Activated T-cell treated with anti-CD3 and anti-CD28 coated beads for 1 hour (primary cell): ENCODE measurements around the gene USB1.

Experiments
- DNase-seq: peaks from one replicate; pipeline ENCODE4 v3.0.0-alpha.2; 2020; ENCODE audit warnings: low read depth

USB1 gene

DNA sequence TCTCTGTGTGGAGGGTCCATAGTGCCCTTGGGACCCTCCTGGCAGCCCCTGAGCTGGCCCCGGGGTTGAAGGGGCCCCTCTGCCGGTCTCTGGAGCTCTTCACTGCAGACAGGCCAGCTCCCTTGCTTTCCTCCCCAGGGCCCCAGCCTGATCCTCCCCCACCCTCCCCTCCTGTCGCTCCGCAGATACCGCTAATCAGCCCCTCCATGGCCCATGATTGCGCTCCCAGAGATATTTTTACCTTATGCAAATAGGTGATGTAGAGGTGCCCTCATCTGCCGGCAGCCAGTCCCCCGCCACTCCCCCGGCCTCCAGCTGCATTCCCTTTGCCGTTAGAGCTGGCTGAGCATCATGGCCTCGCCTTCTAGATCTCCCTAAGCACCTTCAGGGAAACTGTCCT is 33.6 kb downstream of the USB1 start:
- DNase-seq: no peak

- no peak for DNase-seq
Measured at GRCh38 chr16:58035356-58036170, 34.4 kb downstream of the USB1 start.

- no peak for DNase-seq
Measured at GRCh38 chr16:58036943-58037342, 35.7 kb downstream of the USB1 start.

DNA sequence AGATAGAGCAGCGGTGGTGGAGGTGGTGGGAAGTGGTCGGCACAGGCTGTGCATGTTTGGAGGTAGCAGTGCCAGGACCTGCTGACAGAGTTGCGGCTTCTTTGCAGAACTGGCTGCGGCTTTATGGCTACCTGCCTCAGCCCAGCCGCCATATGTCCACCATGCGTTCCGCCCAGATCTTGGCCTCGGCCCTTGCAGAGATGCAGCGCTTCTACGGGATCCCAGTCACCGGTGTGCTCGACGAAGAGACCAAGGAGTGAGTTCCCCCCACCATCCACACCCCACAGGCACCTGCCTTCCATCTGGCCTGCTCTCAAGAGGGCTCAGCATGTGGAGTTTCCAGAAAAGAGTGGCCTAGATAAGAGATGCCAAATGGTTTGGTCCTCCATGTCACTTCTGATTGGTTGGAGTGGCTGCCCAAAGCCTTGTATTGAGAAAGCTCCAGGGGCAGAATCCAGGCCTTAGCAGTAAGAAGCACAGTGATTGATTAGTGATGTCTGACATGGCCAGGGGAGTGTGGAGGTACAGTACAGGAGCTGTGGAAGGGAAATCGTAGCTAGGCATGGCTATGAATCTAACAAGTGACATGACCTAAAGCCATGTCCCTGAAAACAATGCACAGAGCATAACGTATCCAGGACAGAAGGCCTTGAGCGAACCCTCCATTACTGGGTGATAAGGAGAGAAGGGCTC is 36.3 kb downstream of the USB1 start:
- DNase-seq: no peak

DNA sequence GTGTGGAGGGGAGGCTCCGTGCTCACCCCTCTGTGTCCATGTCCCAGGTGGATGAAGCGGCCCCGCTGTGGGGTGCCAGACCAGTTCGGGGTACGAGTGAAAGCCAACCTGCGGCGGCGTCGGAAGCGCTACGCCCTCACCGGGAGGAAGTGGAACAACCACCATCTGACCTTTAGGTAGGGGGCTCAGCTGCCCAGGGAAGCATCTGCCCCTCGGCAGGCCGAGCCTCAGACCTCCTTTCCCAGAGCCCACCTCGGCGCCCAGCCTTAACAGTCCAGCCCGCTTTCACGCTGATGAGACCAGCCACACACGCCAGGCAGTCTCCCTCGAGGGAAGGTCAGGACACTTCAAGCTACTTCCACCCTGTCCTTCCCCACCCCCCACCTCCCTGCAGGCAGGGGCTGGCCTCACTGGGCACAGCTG is 37.0 kb downstream of the USB1 start:
- no peak for DNase-seq

GRCh38 chr16:58039829-58040495 is 38.8 kb downstream of the USB1 start:
- DNase-seq: no peak

GRCh38 chr16:58040496-58040846 is 39.3 kb downstream of the USB1 start:
- DNase-seq: no peak

DNA sequence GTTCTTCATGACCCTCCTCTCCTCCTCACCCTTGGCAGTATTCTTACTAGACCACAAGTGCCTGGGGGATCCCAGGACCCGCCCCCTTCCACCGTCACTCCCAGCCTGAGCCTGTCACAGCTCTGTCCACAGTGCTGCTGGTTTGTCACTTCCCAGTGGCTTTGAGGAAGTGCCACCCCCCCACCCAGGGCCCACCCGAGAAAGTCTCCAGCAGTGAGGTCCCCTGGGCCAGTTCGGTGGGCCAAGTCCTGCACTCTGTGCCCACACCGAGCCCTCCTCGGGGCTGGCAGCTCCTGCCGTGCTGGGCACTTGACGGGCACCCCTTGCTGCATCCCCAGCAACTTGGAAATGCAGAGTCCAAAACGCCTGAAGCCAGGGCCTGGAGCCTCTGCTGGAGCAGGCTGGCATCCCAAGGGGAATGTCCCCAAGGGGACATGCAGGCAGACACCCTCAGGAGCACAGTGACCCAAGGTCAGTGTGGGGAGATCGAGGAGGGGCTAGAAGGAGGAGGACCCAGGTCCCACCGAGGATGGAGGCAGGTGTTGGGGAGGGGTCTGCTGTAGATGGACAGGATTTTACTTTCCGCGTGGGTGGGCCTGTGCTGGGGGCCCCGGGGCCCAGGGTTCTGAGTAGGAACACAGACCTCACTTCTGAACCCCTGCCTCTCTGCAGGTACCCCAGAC is 39.9 kb downstream of the USB1 start:
- DNase-seq: no peak

DNA sequence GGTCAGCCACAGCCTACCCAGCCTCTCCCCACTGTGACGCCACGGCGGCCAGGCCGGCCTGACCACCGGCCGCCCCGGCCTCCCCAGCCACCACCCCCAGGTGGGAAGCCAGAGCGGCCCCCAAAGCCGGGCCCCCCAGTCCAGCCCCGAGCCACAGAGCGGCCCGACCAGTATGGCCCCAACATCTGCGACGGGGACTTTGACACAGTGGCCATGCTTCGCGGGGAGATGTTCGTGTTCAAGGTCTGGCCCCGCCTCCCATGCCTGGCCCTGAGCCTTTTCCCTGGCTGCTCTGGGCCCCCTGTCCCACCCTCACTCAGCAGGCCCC is 40.4 kb downstream of the USB1 start:
- DNase-seq: no peak

GRCh38 chr16:58042001-58042885 is 41.0 kb downstream of the USB1 start:
- no peak for DNase-seq

DNA sequence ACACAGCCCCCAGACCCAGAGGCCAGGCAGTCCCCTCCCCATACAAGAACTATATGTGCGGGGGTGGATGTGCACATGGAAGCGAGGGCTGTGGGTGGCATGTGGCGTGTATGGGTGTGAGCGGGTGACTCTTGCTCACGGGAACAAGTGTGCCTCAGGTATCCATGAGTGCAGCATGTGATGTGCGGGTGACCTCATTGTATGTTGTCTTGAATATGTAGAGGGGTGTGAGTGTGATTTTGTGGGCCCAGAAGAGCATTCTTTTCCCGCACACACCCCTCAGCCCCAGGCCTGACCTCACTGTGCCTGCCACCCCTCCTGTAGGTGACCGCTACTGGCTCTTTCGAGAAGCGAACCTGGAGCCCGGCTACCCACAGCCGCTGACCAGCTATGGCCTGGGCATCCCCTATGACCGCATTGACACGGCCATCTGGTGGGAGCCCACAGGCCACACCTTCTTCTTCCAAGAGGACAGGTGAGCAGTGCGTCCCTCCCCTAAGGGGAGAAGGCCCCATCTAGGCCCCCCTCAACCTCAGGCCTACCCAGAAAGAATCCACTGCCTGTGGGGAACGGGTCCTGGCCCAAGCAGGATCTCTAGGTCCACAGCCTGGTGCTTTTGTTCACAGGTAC is 41.8 kb downstream of the USB1 start:
- no peak for DNase-seq

DNA sequence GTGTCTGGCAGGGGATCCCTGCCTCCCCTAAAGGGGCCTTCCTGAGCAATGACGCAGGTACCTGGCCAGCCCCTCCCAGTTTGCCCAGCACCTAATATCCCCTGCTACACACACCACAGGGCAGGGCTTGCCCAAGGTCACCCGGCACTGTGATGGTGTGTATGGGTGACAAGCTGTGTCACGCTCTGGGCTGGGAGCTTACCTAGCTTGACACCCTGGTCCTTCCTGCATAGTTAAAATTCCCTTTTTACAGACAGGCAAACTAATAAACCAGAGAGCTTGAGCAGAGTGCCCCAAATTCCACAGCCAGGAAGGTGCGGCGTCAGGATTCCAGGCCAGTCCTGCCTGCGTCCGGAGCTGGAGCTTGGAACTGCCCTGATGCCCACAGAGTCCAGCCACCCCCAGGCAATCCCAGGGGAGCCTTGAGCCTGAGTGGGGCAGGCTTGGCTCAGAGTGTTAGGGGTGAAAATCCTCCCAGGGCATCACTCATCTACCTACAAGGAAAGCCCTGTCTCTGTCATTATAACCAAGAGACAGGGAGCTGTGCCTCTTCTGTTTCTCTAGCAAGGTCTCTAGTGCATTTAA is 42.5 kb downstream of the USB1 start:
- no peak for DNase-seq

DNA sequence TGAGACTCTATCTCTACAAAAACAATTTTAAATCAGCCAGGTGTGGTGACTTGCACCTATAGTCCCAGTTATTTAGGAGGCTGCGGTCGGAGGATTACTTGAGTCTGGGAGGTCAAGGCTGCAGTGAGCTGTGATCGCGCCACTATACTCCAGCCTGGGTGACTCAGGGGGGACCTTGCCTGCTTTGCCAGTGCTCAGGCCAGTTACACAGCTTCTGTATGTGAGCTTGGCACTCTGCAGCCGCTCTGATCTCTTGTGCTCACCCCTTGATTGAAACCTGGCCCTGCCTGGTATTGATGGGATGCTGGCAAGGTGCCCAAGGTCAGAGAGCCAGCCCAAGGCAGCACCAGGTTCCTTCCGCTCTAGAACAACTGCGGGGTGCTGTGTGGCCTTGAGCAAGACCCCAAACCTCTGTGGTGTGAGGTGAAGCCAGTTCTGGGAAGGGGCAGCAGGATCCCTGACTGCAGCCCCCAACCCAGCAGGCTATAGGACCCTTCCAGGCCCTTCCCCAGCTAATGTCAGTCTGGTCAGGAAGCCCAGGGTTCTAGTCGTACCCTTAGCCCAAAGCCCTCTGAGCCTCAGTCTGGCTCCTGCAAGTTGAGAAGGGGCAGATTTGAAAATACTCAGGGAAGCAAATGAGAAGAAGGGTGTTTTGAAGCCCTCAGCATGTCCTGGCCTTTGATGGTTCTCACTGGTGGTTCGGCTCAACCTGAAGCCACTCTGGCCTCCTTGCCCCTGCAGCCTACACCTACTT is 43.2 kb downstream of the USB1 start:
- no peak for DNase-seq

GRCh38 chr16:58045096-58045495 is 43.9 kb downstream of the USB1 start:
- no peak for DNase-seq

- DNase-seq: no peak
Measured at GRCh38 chr16:58046054-58046881, 45.1 kb downstream of the USB1 start.

DNA sequence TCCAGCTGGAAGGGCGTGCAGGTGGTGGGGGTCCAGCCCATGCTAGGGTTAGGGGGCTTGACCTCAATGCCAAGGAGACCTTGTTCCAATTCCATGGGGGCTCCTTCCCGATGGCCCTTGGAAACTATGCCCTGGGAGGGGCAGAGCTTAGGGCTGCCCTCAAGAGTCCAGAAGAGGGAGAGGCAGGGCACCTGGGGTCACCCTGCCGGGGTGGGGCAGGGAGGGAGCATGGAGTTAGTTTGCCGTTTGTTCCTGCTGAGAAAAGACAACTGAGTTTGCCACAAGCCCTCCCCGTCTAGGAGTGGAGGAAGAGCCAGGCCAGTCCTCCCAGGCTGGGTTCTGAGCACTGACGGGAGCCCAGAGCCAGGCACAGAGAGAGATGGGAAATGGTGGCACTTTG is 45.7 kb downstream of the USB1 start:
- no peak for DNase-seq

- no peak for DNase-seq
Measured at GRCh38 chr16:58047557-58048348, 46.5 kb downstream of the USB1 start.

GRCh38 chr16:58048494-58049231 is 47.5 kb downstream of the USB1 start:
- DNase-seq: no peak
